GM23338 (cell line): ENCODE results near the gene KLK12. TPM values are rescaled to one million over a fixed set of nuclear protein-coding genes. Genes with fewer than 3 reads are reported as not detected.

Source experiments
- ATAC-seq: fragments of 200-7000 bp; cut with Tn5 transposase; 3 replicates; pipeline ENCODE4 v1.9.1; 2020
- DNase-seq: peaks from one replicate; pipeline ENCODE4 v3.0.0-alpha.2; 2015; ENCODE audit warnings: low spot score
- H2AFZ ChIP-seq: fragments of 200-600 bp; sonication (generic); 2 replicates; pipeline ENCODE4 v1.8.0; 2016; ENCODE audit warnings: antibody characterized with exemption, mild to moderate bottlenecking, moderate library complexity
- H3F3A ChIP-seq: fragments of 200-600 bp; sonication (generic); replicated peaks from 2 replicates; pipeline ENCODE4 v1.8.0; 2017; ENCODE audit warnings: antibody characterized with exemption, mixed run types, low read depth
- H3K27ac ChIP-seq: fragments of 200-600 bp; sonication (generic); 2 replicates; pipeline ENCODE4 v1.6.1; 2016; ENCODE audit warnings: low read depth
- H3K27me3 ChIP-seq: fragments of 200-600 bp; sonication (generic); 2 replicates; pipeline ENCODE4 v1.8.0; 2016; ENCODE audit warnings: mild to moderate bottlenecking, mixed run types, moderate library complexity; ENCODE audit not compliant: insufficient read depth
- H3K36me3 ChIP-seq: fragments of 200-600 bp; sonication (generic); 2 replicates; pipeline ENCODE4 v1.8.0; 2016; ENCODE audit warnings: mild to moderate bottlenecking; ENCODE audit not compliant: insufficient read depth
- H3K4me1 ChIP-seq: fragments of 200-600 bp; sonication (generic); 2 replicates; pipeline ENCODE4 v1.8.0; 2016; ENCODE audit warnings: mild to moderate bottlenecking, moderate library complexity; ENCODE audit not compliant: insufficient read depth
- H3K4me2 ChIP-seq: fragments of 200-600 bp; sonication (generic); 2 replicates; pipeline ENCODE4 v1.7.1; 2017; ENCODE audit warnings: mixed run types
- H3K4me3 ChIP-seq: fragments of 200-600 bp; sonication (generic); 2 replicates; pipeline ENCODE4 v1.6.1; 2016; ENCODE audit warnings: mixed run types
- H3K79me2 ChIP-seq: fragments of 200-600 bp; sonication (generic); replicated peaks from 2 replicates; pipeline ENCODE4 v1.8.0; 2017; ENCODE audit warnings: mild to moderate bottlenecking; ENCODE audit not compliant: insufficient read depth
- H3K9me2 ChIP-seq: fragments of 200-600 bp; sonication (generic); 2 replicates; pipeline ENCODE4 v1.8.0; 2017; ENCODE audit not compliant: insufficient read depth
- H4K20me1 ChIP-seq: fragments of 200-600 bp; sonication (generic); replicated peaks from 2 replicates; pipeline ENCODE4 v1.8.0; 2017; ENCODE audit warnings: mild to moderate bottlenecking; ENCODE audit not compliant: insufficient read depth
- H3K27ac Mint-ChIP-seq: 2 replicates; pipeline ENCODE4 v1.8.0; 2020; ENCODE audit warnings: inconsistent platforms, mild to moderate bottlenecking, moderate library complexity, mixed read lengths
- H3K27me3 Mint-ChIP-seq: 3 replicates; pipeline ENCODE4 v1.8.0; 2022; ENCODE audit warnings: low read depth, mild to moderate bottlenecking, moderate library complexity, mixed read lengths, inconsistent platforms; ENCODE audit not compliant: insufficient read depth, poor library complexity
- H3K36me3 Mint-ChIP-seq: 3 replicates; pipeline ENCODE4 v1.8.0; 2021; ENCODE audit warnings: low read depth, mild to moderate bottlenecking, inconsistent platforms, moderate library complexity, mixed read lengths
- H3K4me1 Mint-ChIP-seq: 3 replicates; pipeline ENCODE4 v1.8.0; 2020; ENCODE audit warnings: mild to moderate bottlenecking, inconsistent platforms, mixed read lengths
- H3K4me3 Mint-ChIP-seq: 3 replicates; pipeline ENCODE4 v1.8.0; 2021; ENCODE audit warnings: moderate library complexity, mild to moderate bottlenecking, inconsistent platforms, mixed read lengths
- H3K9me3 Mint-ChIP-seq: 3 replicates; pipeline ENCODE4 v1.8.0; 2020; ENCODE audit warnings: moderate library complexity, mild to moderate bottlenecking, inconsistent platforms, mixed read lengths
- CREB1 ChIP-seq: fragments of 250-450 bp; sonication (Bioruptor Pico); IDR thresholded peaks from 2 replicates; pipeline ENCODE4 v1.5.0; 2020; ENCODE audit warnings: low read depth, mild to moderate bottlenecking, moderate library complexity
- CTCF ChIP-seq, 2 experiments: fragments of 200-600 bp in 1 of 2; sonication (generic) in 1 of 2; conservative IDR thresholded peaks; 2 replicates each; pipeline versions ENCODE4 v1.5.1 to v1.6.1; 2016 to 2017; ENCODE audit warnings: antibody characterized with exemption in 2 of 2, low read depth in 2 of 2, mild to moderate bottlenecking in 2 of 2, moderate library complexity in 1 of 2
- ETS1 ChIP-seq: IDR thresholded peaks from 2 replicates; pipeline ENCODE4 v1.6.1; 2016; ENCODE audit warnings: antibody characterized with exemption
- EZH2 ChIP-seq: fragments of 200-600 bp; sonication (generic); IDR thresholded peaks from one replicate; pipeline ENCODE4 v1.8.0; 2017; ENCODE audit warnings: antibody characterized with exemption, mild to moderate bottlenecking, low read depth; ENCODE audit not compliant: unreplicated experiment
- EZH2phosphoT487 ChIP-seq: fragments of 200-600 bp; sonication (generic); IDR thresholded peaks from one replicate; pipeline ENCODE4 v1.8.1; 2018; ENCODE audit warnings: antibody characterized with exemption; ENCODE audit not compliant: unreplicated experiment
- JUNB ChIP-seq: IDR thresholded peaks from one replicate; pipeline ENCODE4 v1.6.1; 2016; ENCODE audit warnings: antibody characterized with exemption; ENCODE audit not compliant: unreplicated experiment
- NANOG ChIP-seq: IDR thresholded peaks from 2 replicates; pipeline ENCODE4 v1.6.1; 2016; ENCODE audit warnings: antibody characterized with exemption, borderline replicate concordance
- POLR2AphosphoS5 ChIP-seq: IDR thresholded peaks from 2 replicates; pipeline ENCODE4 v1.6.1; 2016; ENCODE audit warnings: antibody characterized with exemption, low read depth
- REST ChIP-seq: IDR thresholded peaks from one replicate; pipeline ENCODE4 v1.6.1; 2018; ENCODE audit warnings: antibody characterized with exemption; ENCODE audit not compliant: unreplicated experiment
- STAT1 ChIP-seq: IDR thresholded peaks from one replicate; pipeline ENCODE4 v1.6.1; 2016; ENCODE audit warnings: antibody characterized with exemption; ENCODE audit not compliant: unreplicated experiment
- ZNF114 ChIP-seq: fragments of 250-450 bp; sonication (Bioruptor Pico); IDR thresholded peaks from 2 replicates; pipeline ENCODE4 v1.5.0; 2020; ENCODE audit warnings: mild to moderate bottlenecking, moderate library complexity
- ZNF331 ChIP-seq: fragments of 250-450 bp; sonication (Bioruptor Pico); IDR thresholded peaks from 2 replicates; pipeline ENCODE4 v1.5.0; 2020; ENCODE audit warnings: low read depth, mild to moderate bottlenecking, moderate library complexity
- ZNF462 ChIP-seq: fragments of 250-450 bp; sonication (Bioruptor Pico); IDR thresholded peaks from 2 replicates; pipeline ENCODE4 v1.5.0; 2020; ENCODE audit warnings: mild to moderate bottlenecking, moderate library complexity
- polyA plus RNA-seq: library from polyadenylated mRNA; unstranded; fragments of >200 nt; fragmentation: Nextera tagmentation; extraction: Ambion mirVana; gene quantifications from 2 replicates; pipeline ENCODE4 v1.2.1, GENCODE V29; 2016
- total RNA-seq: library from RNA; depleted of rRNA; stranded (reverse); fragments of >200 nt; shearing (Covaris generic); gene quantifications from 2 replicates; pipeline ENCODE4 v1.2.3, GENCODE V29; 2014

Gene KLK12
- total and polyA plus RNA-seq, 2 experiments from 2014 or later = not detected

GRCh38 chr19:51060973-51061372 lies 26.2 kb upstream of the KLK12 start:
- Histone ChIP-seq H4K20me1 (no peaks in the 10 kb centered on the region), H3K36me3 (no peaks in the 10 kb centered on the region; the same call in 1 of the 2 replicates), H3K27me3 (no peaks in the 10 kb centered on the region), H3K4me2 (no peak overlapping the region), H3F3A (no peaks in the 10 kb centered on the region), H3K79me2 (no peaks in the 10 kb centered on the region), H3K4me1 (peaks cover 5% of the 10 kb centered on the region; the same call in 1 of the 2 replicates), H3K27ac (no peak overlapping the region), H3K9me2 (peaks cover 9% of the 10 kb centered on the region; the same call in 1 of the 2 replicates), H3K4me3 (no peak overlapping the region), H2AFZ (no peak overlapping the region)
- no peaks in the 10 kb centered on the region; the same call in 1 of the 3 replicates for H3K9me3 Mint-ChIP-seq
- ATAC-seq (no peak), DNase-seq (no peak)
- peaks cover 2% of the 10 kb centered on the region for H3K27me3 Mint-ChIP-seq
- no peaks in the 10 kb centered on the region for H3K36me3 Mint-ChIP-seq
- H3K27ac Mint-ChIP-seq = no peak overlapping the region
- TF ChIP-seq EZH2 = no peak
- no peak for TF ChIP-seq JUNB
- no peak for TF ChIP-seq REST
- TF ChIP-seq STAT1 = no peak
- TF ChIP-seq CTCF (conservative IDR thresholded peaks at IDR 0.05; ENCODE audit: low read depth in 2 of 2) = no peak
- no peak for TF ChIP-seq NANOG
- no peak for TF ChIP-seq ZNF114 (CRISPR knock-in tag)
- no peak for TF ChIP-seq EZH2phosphoT487
- no peak for TF ChIP-seq POLR2AphosphoS5
- no peak for TF ChIP-seq ZNF331 (CRISPR knock-in tag)
- TF ChIP-seq ZNF462 = no peak
- TF ChIP-seq CREB1 (CRISPR knock-in tag) = no peak
- TF ChIP-seq ETS1 = no peak
- H3K4me3 Mint-ChIP-seq = no peak overlapping the region
- peaks cover 5% of the 10 kb centered on the region for H3K4me1 Mint-ChIP-seq
